GM12878 (cell line): ENCODE results near the gene NFU1. TPM values are rescaled to one million over a fixed set of nuclear protein-coding genes. Genes with fewer than 3 reads are reported as not detected.
A peak's percentile ranks its signal among the peaks of the same experiment; 100 is the strongest.

ENCODE experiments used
- ATAC-seq: fragments of 200-7000 bp; cut with Tn5 transposase; 3 replicates; pipeline ENCODE4 v1.9.1; 2020; ENCODE audit warnings: mild to moderate bottlenecking, moderate library complexity
- BruUV-seq: library from RNA; stranded (reverse); fragments of 400-500 nt; replicated peaks from 2 replicates; lab custom pipeline; 2021; lab: Mats Ljungman, UMichigan
- CTCF ChIA-PET: fragments of 300-600 bp; sonication (Branson Sonifier 250); formaldehyde crosslinking; extraction: SDS; loops from one replicate; lab custom pipeline; 2021; ENCODE audit warnings: inconsistent platforms; lab: Yijun Ruan, JAX
- POLR2A ChIA-PET: fragments of 350-600 bp; formaldehyde crosslinking; extraction: SDS; loops from one replicate; lab custom pipeline; 2021; ENCODE audit warnings: inconsistent platforms; lab: Charles Lee
- RAD21 ChIA-PET: fragments of 300-600 bp; sonication (Branson Sonifier 250); formaldehyde crosslinking; loops from one replicate; lab custom pipeline; 2023; ENCODE audit warnings: antibody characterized with exemption; ENCODE audit not compliant: unreplicated experiment; lab: Charles Lee
- SMC1A ChIA-PET: fragments of 300-600 bp; sonication (Branson Sonifier 250); formaldehyde crosslinking; loops from one replicate; lab custom pipeline; 2023; ENCODE audit not compliant: unreplicated experiment, uncharacterized antibody; lab: Charles Lee
- DNase-seq: peaks from one replicate; pipeline ENCODE4 v3.0.0-alpha.2; 2011; ENCODE audit warnings: low read depth, low spot score
- FAIRE-seq: peaks from 3 replicates; lab custom pipeline; 2011; peaks lifted over from hg19 to GRCh38; lab: Jason Lieb, UNC
- H2AFZ ChIP-seq: 2 replicates; pipeline ENCODE4 v1.6.0; 2011; ENCODE audit warnings: low read depth, low read length, control low read depth; ENCODE audit not compliant: control insufficient read depth
- H3K27ac ChIP-seq: 2 replicates; pipeline ENCODE4 v1.5.1; 2011; ENCODE audit warnings: control low read depth; ENCODE audit not compliant: control insufficient read depth, insufficient read depth
- H3K27me3 ChIP-seq, 2 experiments: replicated peaks in 1 of 2; 2 replicates each; pipeline versions ENCODE4 v1.6.0 to v1.6.1; 2011; ENCODE audit warnings: low read length in 1 of 2; ENCODE audit not compliant: control insufficient read depth in 2 of 2, insufficient read depth in 2 of 2
- H3K36me3 ChIP-seq, 2 experiments: 2 replicates each; pipeline ENCODE4 v1.5.1; 2011; ENCODE audit warnings: low read length in 1 of 2; ENCODE audit not compliant: control insufficient read depth in 2 of 2, insufficient read depth in 2 of 2
- H3K4me1 ChIP-seq: 2 replicates; pipeline ENCODE4 v1.6.1; 2011; ENCODE audit warnings: mild to moderate bottlenecking, low read length, moderate library complexity, mixed read lengths; ENCODE audit not compliant: control insufficient read depth, insufficient read depth
- H3K4me2 ChIP-seq: 2 replicates; pipeline ENCODE4 v1.6.0; 2011; ENCODE audit warnings: control low read depth; ENCODE audit not compliant: control insufficient read depth, insufficient read depth
- H3K4me3 ChIP-seq: fragments of 200-600 bp; sonication (generic); 2 replicates; pipeline ENCODE4 v1.5.1; 2016
- H3K79me2 ChIP-seq: 2 replicates; pipeline ENCODE4 v1.6.0; 2011; ENCODE audit warnings: low read length; ENCODE audit not compliant: control insufficient read depth, insufficient read depth
- H3K9ac ChIP-seq: 2 replicates; pipeline ENCODE4 v1.8.0; 2011; ENCODE audit warnings: low read length, control low read depth, mixed read lengths; ENCODE audit not compliant: control insufficient read depth, insufficient read depth
- H3K9me3 ChIP-seq: replicated peaks from 3 replicates; pipeline ENCODE4 v1.5.1; 2011; ENCODE audit warnings: mild to moderate bottlenecking, low read length; ENCODE audit not compliant: control insufficient read depth, insufficient read depth
- H4K20me1 ChIP-seq: 2 replicates; pipeline ENCODE4 v1.6.0; 2011; ENCODE audit not compliant: control insufficient read depth, insufficient read depth
- BCLAF1 ChIP-seq: fragments of 450-650 bp; IDR thresholded peaks from 2 replicates; pipeline ENCODE4 v1.6.1; 2017; ENCODE audit warnings: antibody characterized with exemption, mild to moderate bottlenecking, moderate library complexity
- CBX5 ChIP-seq: sonication (generic); IDR thresholded peaks from 2 replicates; pipeline ENCODE4 v1.6.1; 2016; ENCODE audit warnings: low read depth, moderate library complexity, mild to moderate bottlenecking, inconsistent platforms
- MLLT1 ChIP-seq: fragments of 450-650 bp; IDR thresholded peaks from 2 replicates; pipeline ENCODE4 v1.6.1; 2016; ENCODE audit warnings: mild to moderate bottlenecking
- POLR2A ChIP-seq: IDR thresholded peaks from 2 replicates; pipeline ENCODE4 v1.6.1; 2011; ENCODE audit warnings: low read depth, mild to moderate bottlenecking, low read length
- POLR2AphosphoS2 ChIP-seq: IDR thresholded peaks from 2 replicates; pipeline ENCODE4 v1.6.1; 2011; ENCODE audit warnings: low read depth, mild to moderate bottlenecking, low read length, improper control_type of control experiment, moderate library complexity
- STAT3 ChIP-seq: IDR thresholded peaks from 2 replicates; pipeline ENCODE4 v1.6.1; 2011; ENCODE audit warnings: low read depth, low read length, improper control_type of control experiment
- ZBTB40 ChIP-seq: fragments of 450-650 bp; IDR thresholded peaks from 2 replicates; pipeline ENCODE4 v1.6.1; 2016; ENCODE audit warnings: mild to moderate bottlenecking, moderate library complexity, borderline replicate concordance
- ZNF384 ChIP-seq: IDR thresholded peaks from 2 replicates; pipeline ENCODE4 v1.6.1; 2012; ENCODE audit warnings: low read depth, mild to moderate bottlenecking, low read length, improper control_type of control experiment, borderline replicate concordance
- ZSCAN29 ChIP-seq: fragments of 450-650 bp; IDR thresholded peaks from 2 replicates; pipeline ENCODE4 v1.6.1; 2017; ENCODE audit warnings: mild to moderate bottlenecking, moderate library complexity
- ZZZ3 ChIP-seq: IDR thresholded peaks from 2 replicates; pipeline ENCODE4 v1.6.1; 2011; ENCODE audit warnings: low read depth; ENCODE audit not compliant: control insufficient read depth, insufficient read length
- WGBS: methylation state at CpG from one replicate; pipeline ENCODE4 v1.1.6; 2016; ENCODE audit warnings: low lambda C conversion rate; ENCODE audit not compliant: insufficient replicate concordance, insufficient coverage; ENCODE audit errors: missing lambda C conversion rate; 5-methylcytosine and 5-hydroxymethylcytosine counted together
- in situ Hi-C: fragments of 300-500 bp; cut with MboI; formaldehyde crosslinking; loops from 9 replicates; pipeline ENCODE4 v1.14.3; 2018; ENCODE audit warnings: mixed read lengths
- intact Hi-C: fragments of 100-400 bp; cut with micrococcal nuclease; formaldehyde crosslinking; loops from one replicate; pipeline ENCODE4 v1.14.2; 2022; ENCODE audit not compliant: unreplicated experiment
- polyA plus RNA-seq, 11 experiments: library from polyadenylated mRNA; depleted of rRNA in 4 of 11; unstranded in 6 of 11; stranded (reverse) in 5 of 11; fragments of >200 nt; fragmentation: Nextera tagmentation in 4 of 11; fragmentation: Illumina TruSeq in 1 of 11; extraction: Ambion mirVana in 4 of 11; extraction: Trizol in 1 of 11; gene quantifications; 1 replicate in 1 of 11; 2 replicates in 10 of 11; pipeline versions ENCODE4 v1.2.1 to v1.2.3, GENCODE V29; 2011 to 2016; ENCODE audit warnings: inconsistent platforms in 2 of 11, missing spikeins in 2 of 11, low read depth in 1 of 11
- total RNA-seq, 4 experiments: library from RNA; depleted of rRNA in 3 of 4; stranded (reverse); fragments of >200 nt in 3 of 4; fragmentation: Illumina TruSeq in 1 of 4; extraction: Trizol in 1 of 4; gene quantifications; 2 replicates each; pipeline versions ENCODE4 v1.2.1 to v1.2.3, GENCODE V29; 2013 to 2021

The NFU1 gene
- total and polyA plus RNA-seq, 10 of the 15 experiments (the other 5 are each of a cell fraction or from before 2014, with no cell fraction given), result 27.3 to 86.0 (median 41.5) TPM

- no peak for TF ChIP-seq BCLAF1
- TF ChIP-seq CBX5, result no peak
- TF ChIP-seq ZSCAN29, result no peak
- TF ChIP-seq POLR2A, result no peak
- no peak for TF ChIP-seq STAT3
- TF ChIP-seq ZZZ3, result no peak
- no peak for TF ChIP-seq ZNF384
Observed at GRCh38 chr2:69389271-69389670, 48.0 kb downstream of the NFU1 start (continued).

- H3K4me2 ChIP-seq, result peak overlapping the region; percentile 96
- peak overlapping the region; percentile 88 for H3K9ac ChIP-seq
- peaks cover 47% of the 10 kb centered on the region for H3K79me2 ChIP-seq
- H3K9me3 ChIP-seq, result no peaks in the 10 kb centered on the region
- ChIA-PET POLR2A (interaction anchor here (0.7 to 1.5 kb wide), 5 partner anchors 9 to 257 kb away, joined by 3 to 5 read pairs (median 4); no protein-coding TSS in a partner anchor), RAD21 (interaction anchor here (0.6 to 1.8 kb wide), 2 partner anchors 49 to 335 kb away, joined by 3 to 8 read pairs; partner anchors contain the start of gene NFU1), CTCF (interaction anchor here (1.0 to 1.9 kb wide), 4 partner anchors 10 to 177 kb away, joined by 3 to 8 read pairs (median 6); partner anchors contain the start of gene NFU1), SMC1A (interaction anchor here (1.1 to 1.7 kb wide), 2 partner anchors 48 to 49 kb away, joined by 3 to 9 read pairs; partner anchors contain the start of gene NFU1)
- peak overlapping the region; percentile 82 for H3K27ac ChIP-seq
- FAIRE-seq (no peak), DNase-seq (no peak), ATAC-seq (no peak)
- intact Hi-C loops, result loop anchor here (2.0 to 10.0 kb wide), 2 partner anchors 49 to 257 kb away; partner anchors contain the start of genes AAK1 and NFU1
- no peaks in the 10 kb centered on the region for H4K20me1 ChIP-seq
- no peaks in the 10 kb centered on the region for H3K27me3 ChIP-seq
- 78% methylated on average over 14 of the region's 14 CpGs for WGBS
- in situ Hi-C loops, result no loop called here
- peak overlapping the region; percentile 88 for H3K4me3 ChIP-seq
- H2AFZ ChIP-seq, result peak overlapping the region; percentile 88
- H3K36me3 ChIP-seq, result no peaks in the 10 kb centered on the region
- H3K4me1 ChIP-seq, result peaks cover 12% of the 10 kb centered on the region; the same call in 1 of the 2 replicates
- BruUV-seq, result TSS peak; percentile 100
- TF ChIP-seq MLLT1 (peak; percentile 97), ZBTB40 (peak; percentile 58; the same call in 1 of the 2 replicates), POLR2AphosphoS2 (peak; percentile 29; the same call in 1 of the 2 replicates)
Observed at GRCh38 chr2:69387770-69388481, 49.3 kb downstream of the NFU1 start.
